CD4-positive, alpha-beta T cell treated with Interleukin-1 beta for 1 hour (primary cell): ENCODE measurements around the gene SZRD1.

Experiments
- DNase-seq, 2 donors: peaks; one replicate each; pipeline ENCODE4 v3.0.0-alpha.2; 2020 to 2022

Gene SZRD1

GRCh38 chr1:16397120-16397519, 30.1 kb downstream of the SZRD1 start:
- DNase-seq, result no peak

GRCh38 chr1:16398371-16398953, 31.4 kb downstream of the SZRD1 start:
- no peak for DNase-seq

DNA sequence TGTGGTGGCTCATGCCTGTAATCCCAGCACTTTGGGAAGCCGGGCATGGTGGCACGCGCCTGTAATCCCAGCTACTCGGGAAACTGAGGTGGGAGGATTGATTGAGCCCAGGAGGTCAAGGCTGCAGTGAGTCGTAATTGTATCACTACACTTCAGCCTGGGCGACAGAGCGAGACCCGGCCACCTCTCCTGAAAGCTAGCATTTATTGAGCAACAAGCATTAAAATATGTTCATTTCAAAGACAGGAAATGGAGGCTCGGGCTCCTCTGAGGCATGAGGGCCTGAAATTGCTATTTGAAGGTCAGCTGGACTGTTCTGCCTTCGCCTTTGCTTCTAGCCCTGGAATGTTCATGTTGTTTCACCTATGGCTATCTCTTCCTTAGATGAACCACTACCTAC, 35.7 kb downstream of the SZRD1 start:
- DNase-seq, result no peak

DNA sequence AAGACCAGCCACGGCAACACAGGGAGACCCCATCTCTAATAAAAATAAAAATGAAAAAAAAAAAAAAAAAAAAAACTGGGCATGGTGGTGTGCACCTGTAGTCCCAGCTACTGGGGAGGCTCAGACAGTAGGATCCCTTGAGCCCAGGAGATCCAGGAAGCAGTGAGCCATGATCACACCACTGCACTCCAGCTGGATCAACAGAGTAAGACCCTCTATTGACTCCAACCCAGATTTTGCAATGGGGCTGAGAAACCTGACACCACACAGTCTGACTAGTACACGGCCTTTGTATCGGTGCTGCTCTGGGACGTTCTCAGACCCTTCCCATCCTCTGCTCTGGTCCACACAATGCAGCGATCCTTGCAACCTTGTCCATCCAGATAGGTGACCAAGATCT, 38.4 kb downstream of the SZRD1 start:
- no peak for DNase-seq

GRCh38 chr1:16406868-16407267, 39.8 kb downstream of the SZRD1 start:
- no peak for DNase-seq

GRCh38 chr1:16409536-16410152, 42.6 kb downstream of the SZRD1 start:
- no peak for DNase-seq

DNA sequence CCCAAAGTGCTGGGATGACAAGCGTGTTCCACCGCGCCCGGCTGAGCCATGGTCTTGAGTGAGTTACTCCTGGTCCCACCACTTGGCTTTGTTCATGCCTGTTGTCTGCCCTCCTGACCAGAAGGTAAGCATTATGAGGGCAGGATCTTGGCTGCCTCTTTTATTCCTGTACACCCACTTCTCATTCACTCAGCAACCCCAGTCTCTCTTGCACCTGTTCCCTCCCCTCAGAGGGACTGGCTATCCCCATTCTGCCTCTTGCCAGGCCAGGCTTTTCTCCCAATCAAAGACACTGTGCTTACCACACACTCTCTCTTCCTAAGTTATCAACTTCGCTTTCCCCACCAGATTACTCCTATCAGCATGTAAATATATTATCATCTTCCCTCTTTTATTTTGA, 43.8 kb downstream of the SZRD1 start:
- DNase-seq, result no peak

DNA sequence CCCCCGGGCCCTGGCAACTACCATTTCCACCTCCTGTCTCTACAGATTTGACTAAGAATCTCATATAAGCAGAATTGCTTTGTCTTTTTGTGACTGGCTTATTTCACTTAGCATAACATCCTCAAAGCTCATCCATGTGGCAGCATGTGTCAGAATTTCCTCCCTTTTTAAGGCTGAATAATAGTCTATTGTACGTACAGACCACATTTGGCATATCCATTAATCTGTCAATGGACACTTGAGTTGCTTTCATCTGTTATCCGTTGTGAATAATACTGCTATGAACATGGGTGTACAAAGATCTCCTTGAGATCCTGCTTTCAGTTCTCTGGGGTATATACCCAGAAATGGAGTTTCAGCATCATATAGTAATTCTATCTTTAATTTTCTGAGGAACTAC, 46.1 kb downstream of the SZRD1 start:
- no peak for DNase-seq

DNA sequence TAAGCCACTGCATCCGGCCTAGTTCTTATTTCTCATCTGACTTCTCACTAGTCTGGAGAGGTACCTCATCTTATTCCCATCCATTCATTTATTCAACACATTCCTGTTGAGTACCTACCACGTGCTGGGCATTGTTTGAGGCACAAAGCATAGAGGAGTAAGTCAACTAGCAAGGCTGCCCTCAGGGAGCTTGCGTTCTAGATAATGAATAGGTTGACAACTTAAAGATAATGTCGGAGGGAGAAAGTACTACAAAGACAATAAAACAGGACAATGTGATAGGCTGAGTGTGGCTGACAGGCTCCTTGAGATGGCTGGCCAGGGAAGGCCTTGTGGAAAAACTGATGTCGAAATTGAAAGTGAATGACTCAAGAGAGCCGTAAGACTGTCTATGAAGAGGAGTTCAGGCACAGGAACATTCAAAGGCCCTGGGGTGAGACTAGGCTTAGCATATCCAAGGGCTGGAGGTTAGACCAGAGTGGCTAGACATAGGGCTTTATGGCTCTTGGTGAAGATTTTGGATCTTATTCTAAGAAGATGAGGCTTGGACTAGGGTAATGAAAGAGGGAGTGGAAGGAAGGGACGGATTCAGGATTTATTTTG, 51.9 kb downstream of the SZRD1 start:
- DNase-seq, result no peak

DNA sequence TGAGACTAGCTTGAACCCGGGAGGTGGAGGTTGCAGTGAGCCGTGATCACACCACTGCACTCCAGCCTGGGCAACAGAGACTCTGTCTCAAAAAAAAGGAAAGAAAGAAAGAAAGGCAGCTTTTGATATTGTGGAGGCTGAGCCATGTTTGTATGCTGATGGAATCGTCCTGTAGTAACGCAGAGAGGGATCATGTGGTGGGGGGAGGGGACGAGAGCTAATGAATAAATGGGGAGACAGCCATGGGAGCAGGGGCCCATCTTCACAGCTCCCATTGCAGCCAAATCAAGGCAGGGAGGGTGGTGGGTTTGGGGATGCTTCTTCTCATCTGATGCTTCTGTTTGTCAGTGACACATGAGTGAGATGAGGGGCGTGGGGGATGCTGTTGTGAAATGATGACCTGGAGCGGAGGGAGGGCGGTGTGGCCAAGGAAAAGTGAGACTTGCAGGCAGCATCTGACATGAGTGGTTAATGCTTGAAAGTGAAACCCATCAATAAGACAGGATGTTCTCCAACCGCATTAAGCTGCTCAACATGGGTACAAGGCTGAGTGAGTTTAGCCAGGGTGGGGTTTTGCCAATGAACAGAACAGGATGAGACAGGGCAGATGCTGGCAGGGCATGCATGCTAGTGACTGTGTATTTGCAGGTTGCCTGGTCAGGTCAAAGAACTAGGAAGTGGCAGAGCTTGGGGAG, 53.5 kb downstream of the SZRD1 start:
- peak; percentile 46 to 68 for DNase-seq

- DNase-seq, result peak in 1 of 2 donors; percentile 15
Measured at GRCh38 chr1:16421201-16421600, 54.2 kb downstream of the SZRD1 start.

DNA sequence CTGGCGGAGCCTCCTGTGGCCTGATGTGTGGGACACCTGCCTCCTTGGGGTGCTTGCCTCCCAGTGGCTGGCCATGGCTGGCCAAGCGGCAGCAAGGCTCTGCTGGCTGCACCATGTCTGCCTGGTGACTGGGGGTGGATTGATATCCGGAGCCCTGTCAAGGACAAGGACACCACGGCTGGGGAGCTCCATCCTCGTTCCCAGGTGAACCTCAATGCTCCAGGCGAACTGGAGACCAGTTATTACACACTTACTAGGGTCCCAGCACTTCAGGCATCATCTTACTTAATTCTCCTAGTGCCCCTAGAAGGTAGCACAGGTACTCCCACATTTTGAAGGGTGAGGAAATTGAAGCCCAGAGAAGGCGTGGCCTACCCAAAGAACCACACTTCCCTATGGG, 55.0 kb downstream of the SZRD1 start:
- DNase-seq, result no peak

DNA sequence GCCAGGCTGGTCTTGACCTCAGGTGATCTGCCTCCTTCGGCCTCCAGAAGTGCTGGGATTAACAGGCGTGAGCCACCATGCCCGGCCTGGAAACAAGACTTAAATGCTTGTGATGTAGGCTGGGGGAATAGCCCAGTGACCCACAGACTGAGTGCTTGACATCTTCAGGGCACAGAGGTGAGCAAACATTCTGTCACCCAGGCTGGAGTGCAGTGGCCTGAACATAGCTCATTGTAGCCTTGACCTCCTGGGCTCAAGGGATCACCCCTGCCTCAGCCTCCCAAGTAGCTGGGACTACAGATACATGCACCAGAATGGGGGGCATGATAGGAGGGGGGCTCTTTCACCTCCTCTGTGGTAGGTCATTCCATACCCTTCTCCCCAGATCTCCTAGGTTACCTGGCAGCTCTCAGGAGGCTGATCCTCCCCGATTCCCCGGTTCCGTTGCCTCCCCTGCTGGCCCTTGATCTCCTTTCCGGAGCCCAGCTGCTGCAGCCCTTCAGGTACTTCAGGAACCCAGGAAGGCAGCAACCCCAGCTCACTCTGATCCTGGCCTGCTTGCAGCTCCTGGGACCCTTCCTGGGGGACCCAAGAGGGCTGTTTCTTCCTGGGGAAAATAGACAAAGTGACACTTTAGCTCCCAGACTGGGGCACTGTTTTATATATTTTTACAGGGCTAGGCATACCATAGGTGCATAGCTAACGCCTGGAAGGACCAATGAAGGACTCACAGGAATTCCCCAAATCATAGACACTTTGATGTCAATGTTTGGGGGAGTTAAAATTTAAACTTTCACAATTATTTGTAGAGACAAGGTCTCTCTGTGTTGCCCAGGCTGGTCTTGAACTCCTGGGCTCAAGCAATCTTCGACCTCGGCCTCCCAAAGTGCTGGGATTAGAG, 58.3 kb downstream of the SZRD1 start:
- DNase-seq, result no peak

GRCh38 chr1:16430606-16431005, 63.6 kb downstream of the SZRD1 start:
- DNase-seq, result no peak

DNA sequence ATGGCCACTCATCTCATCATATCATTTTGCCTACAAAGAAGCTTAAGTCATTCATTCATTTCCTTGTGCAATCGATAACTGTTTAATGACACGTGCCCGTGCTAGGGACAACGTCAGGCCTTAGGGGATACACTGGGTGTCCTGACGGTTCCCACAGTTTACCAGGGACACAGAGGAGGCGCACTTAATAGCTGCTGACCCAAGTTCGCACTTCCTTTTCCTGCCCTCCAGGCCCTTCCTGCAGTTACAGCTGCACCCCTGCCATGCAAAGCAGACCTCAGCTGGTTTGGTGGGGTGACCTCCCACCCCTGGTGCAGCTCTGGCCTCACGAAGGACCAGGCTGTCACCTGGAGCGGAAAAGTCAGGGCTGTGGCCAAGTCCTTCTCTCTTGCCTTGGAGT, 66.0 kb downstream of the SZRD1 start:
- no peak for DNase-seq

GRCh38 chr1:16434007-16434406, 67.0 kb downstream of the SZRD1 start:
- no peak for DNase-seq

DNA sequence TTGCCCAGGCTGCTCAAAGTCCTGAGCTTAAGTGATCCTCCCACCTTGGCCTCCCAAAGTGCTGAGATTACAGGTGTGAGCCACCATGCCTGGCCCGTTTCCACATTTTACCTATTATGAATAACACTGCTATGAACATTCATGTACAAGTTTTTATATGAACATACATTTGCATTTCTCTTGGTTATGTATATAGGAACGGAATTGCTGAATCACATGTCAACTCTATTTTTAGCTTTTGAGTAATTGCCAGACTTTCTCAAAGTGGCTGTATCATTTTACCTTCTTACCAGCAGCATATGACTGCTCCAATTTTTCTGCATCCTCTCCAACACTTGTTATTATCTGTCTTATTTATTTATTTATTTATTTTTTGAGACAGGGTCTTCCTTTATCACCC, 67.5 kb downstream of the SZRD1 start:
- DNase-seq, result no peak

DNA sequence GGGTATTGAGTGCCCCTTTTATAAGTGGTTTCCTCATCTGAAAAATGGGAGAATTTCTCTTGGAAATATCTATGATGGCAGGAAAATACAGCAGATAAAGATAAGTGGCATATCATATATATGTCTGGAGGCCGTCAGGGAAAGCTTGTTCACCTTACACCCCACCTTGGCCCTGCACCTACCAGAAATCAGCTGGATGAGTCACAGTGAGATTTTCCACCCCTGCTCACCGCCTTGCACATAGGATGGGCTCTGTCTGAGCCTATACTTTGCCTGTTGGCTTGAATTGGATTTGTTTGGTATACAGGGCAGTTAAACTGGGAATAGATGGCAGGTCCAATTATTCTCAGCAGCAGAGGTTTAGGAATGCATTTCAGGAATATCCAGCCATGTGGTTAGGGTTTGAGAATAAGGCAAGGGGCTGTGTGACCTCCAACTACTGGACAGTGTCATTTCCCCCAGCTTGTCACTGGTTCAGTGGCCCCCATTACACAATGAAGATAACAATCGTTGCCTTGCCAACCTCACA, 70.0 kb downstream of the SZRD1 start, which contains the start of gene SPATA21:
Gene SPATA21, minus strand, starts transcription at position 479 of the 529 bp plus-strand sequence. CDS start 6,053 bp downstream, outside the sequence.
- DNase-seq, result no peak

DNA sequence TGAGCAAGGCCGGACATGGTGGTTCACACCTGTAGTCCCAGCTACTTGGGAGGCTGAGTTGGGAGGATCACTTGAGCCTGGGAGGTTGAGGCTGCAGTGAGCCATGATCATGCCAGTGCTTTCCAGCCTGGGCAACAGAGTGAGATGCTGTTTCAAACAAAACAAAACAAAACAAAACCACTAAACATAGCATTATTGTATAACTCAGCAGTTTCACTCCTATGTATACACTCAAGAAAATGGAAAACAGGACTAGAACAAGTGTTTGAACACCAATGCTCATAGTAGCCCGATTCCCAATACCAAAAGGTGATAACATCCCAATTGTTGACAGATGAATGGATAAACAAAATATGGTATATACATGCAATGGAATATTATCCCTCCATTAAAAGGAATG, 71.5 kb downstream of the SZRD1 start:
- DNase-seq, result no peak

GRCh38 chr1:16438924-16439323, 71.9 kb downstream of the SZRD1 start:
- no peak for DNase-seq

DNA sequence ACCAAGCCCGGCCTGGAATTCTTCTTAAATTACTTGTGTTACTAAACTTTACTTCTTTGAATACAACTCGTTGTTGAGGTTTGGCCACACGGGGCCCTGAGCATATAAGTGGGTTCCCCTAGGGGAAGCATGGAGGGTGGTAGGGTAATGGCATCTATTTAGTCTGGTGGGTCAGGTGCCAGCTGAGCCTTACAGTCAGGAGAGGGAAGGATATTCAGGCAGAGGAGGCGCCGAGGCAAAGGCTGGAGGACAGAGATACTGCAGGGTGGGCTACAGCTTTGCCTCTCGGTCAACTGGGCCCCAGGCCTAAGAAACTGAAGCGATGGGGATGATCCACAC, 73.1 kb downstream of the SZRD1 start:
- DNase-seq, result no peak

DNA sequence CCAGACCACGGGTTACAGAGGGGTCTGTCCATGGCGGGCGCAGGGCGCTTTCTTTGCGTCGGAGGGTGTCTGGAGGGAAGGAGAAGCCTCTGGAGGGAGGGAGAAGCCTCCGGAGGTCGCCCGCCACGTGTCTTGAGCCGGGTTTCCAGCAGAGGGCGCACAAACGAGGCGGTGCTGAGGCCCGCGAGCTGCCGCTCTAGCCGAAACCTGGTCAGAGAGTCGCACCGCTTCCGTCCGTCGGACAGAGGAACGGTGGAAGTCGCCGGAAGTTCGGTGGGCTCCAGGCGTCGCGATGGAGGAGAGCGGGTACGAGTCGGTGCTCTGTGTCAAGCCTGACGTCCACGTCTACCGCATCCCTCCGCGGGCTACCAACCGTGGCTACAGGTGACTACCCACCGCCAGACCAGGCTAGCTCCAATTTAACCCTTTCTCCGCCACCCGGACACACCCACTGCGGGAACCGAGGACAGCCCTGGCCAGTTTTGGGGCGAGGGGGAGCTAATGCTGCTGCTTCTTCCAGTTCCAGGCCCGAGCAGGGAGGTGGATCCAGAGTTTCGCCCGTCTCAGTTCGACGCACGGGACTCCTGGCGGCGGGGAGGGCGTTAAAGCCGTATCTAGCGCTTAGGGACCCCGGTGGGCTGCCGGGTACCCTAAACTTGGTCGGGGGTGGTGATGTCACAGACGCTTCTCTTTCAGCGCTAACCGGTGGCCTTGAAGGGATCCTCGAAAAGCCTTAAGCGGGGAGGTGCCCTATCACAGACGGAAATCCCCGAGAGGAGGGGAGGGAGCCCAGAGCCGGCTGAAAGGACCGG, 73.6 kb downstream of the SZRD1 start, which contains the start of gene NECAP2:
Gene NECAP2, plus strand, starts transcription at position 255 of the 812 bp plus-strand sequence. Its CDS starts 38 bp downstream, at position 293.
- DNase-seq, result peak; percentile 91 to 93
